ENCODE measurements around the gene KCNIP1. TPM values are rescaled to one million over a fixed set of nuclear protein-coding genes. Genes with fewer than 3 reads are reported as not detected.

The KCNIP1 gene
- total RNA-seq, 1 experiment from 2014 or later, result not detected

DNA sequence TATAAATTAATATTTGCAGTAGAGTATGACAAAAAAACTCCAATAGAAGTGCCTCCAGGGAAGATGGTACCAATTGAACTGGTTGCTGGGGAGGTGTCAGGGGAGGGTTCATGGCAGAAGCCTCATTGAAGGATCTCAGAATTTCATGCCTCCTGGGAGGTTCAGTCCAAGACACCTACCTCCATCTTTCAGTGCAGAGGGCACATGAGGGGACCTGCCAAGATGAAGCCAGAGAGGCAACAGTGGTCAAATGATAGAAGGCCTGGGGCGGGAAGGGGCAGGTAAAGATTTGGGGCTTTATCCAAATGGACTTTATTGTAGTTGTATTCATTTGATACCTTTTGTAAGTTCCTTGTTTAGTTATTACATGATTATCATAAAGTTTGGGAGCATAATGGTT, 25.9 kb upstream of the KCNIP1 start:
- no peak overlapping the region for H3K4me2 ChIP-seq (ENCODE audit: low read length)

DNA sequence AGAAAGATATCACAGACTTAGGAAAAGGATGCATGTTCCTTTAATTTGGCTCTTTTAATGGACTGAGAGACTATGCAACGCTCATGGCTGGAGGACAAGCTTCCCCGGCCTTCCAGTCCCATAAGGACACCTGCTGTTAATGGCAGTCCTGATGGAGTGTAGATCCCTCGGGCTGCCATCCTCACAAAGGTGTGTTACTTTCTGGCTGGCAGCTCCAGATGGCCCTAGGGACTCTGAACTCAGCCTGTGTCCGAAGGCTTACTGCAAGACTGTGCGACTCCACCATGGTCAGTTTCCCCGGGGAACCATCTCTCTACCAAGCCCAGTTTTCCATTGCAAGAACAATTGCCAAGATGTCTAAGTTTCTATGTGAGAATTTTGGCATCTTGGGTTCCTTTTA, 25.5 kb upstream of the KCNIP1 start:
- Histone ChIP-seq H3K27me3 (ENCODE audit: insufficient read depth, low read length) (0 out of 2 replicates have a peak, but pooled peaks cover under 1% of the 10 kb centered on the region), H3K79me2 (ENCODE audit: insufficient read depth, low read length) (no peaks in the 10 kb centered on the region), H3K4me3 (replicated peaks in 1 of 2; ENCODE audit: low read depth in 1 of 2, low read length in 2 of 2) (no peak overlapping the region), H3K9me3 (ENCODE audit: control insufficient read depth in 1 of 2, insufficient read depth in 1 of 2, low read depth in 1 of 2, low read length in 2 of 2) (no peaks in the 10 kb centered on the region), H4K20me1 (ENCODE audit: insufficient read depth) (no peaks in the 10 kb centered on the region), H3K36me3 (ENCODE audit: control insufficient read depth in 1 of 2, insufficient read depth in 2 of 2, low read length in 2 of 2) (no peaks in the 10 kb centered on the region), H3K9ac (ENCODE audit: low read length) (no peak overlapping the region), H3K4me1 (ENCODE audit: control insufficient read depth in 1 of 2, insufficient read depth in 2 of 2, low read length in 2 of 2) (peaks cover 0 to 7% of the 10 kb centered on the region in 2 experiments; a peak in 3 of 4 replicates), H3K27ac (ENCODE audit: low read depth, low read length) (no peak overlapping the region), H3K9me2 (ENCODE audit: insufficient read depth) (no peaks in the 10 kb centered on the region), H2AFZ (ENCODE audit: low read depth, low read length, poor library complexity, severe bottlenecking) (no peak overlapping the region), H3K4me2 (ENCODE audit: low read length) (no peak overlapping the region)
- intact Hi-C loops (cut with micrococcal nuclease), result no loop called here
- DNase-seq (ENCODE audit: low read depth, low spot score) (no peak), ATAC-seq (no peak)
- ChIA-PET POLR2A (no interaction called here), CTCF (no interaction called here), RAD21 (ENCODE audit: low non-redundant PET in 1 of 2, low total read pairs in 2 of 2, uncharacterized antibody in 2 of 2, unreplicated experiment in 2 of 2) (no interaction called here)
- BruUV-seq (replicated peaks), result no TSS peak
- TF ChIP-seq TCF7L2 (IDR thresholded peaks at IDR 0.05; ENCODE audit: borderline replicate concordance, extremely low read depth, insufficient read depth, insufficient read length) (no peak), CEBPB (IDR thresholded peaks at IDR 0.05; ENCODE audit: low read depth) (no peak), EZH2phosphoT487 (IDR thresholded peaks at IDR 0.05; ENCODE audit: borderline replicate concordance) (no peak), ZNF274 (IDR thresholded peaks at IDR 0.05; ENCODE audit: low read depth, low read length) (no peak), ELF1 (IDR thresholded peaks at IDR 0.05; ENCODE audit: borderline replicate concordance, low read depth) (no peak), SRF (IDR thresholded peaks at IDR 0.05; ENCODE audit: low read depth) (no peak), JUND (IDR thresholded peaks at IDR 0.05) (no peak), POLR2AphosphoS5 (IDR thresholded peaks at IDR 0.05; ENCODE audit: low read depth, low read length) (no peak), POLR2A (IDR thresholded peaks at IDR 0.05; ENCODE audit: borderline replicate concordance, extremely low read depth, insufficient read depth, insufficient read length) (no peak)
- TF ChIP-seq, protein P1, sequence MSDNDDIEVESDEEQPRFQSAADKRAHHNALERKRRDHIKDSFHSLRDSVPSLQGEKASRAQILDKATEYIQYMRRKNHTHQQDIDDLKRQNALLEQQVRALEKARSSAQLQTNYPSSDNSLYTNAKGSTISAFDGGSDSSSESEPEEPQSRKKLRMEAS (IDR thresholded peaks at IDR 0.05), result no peak
- TF ChIP-seq, protein P2, sequence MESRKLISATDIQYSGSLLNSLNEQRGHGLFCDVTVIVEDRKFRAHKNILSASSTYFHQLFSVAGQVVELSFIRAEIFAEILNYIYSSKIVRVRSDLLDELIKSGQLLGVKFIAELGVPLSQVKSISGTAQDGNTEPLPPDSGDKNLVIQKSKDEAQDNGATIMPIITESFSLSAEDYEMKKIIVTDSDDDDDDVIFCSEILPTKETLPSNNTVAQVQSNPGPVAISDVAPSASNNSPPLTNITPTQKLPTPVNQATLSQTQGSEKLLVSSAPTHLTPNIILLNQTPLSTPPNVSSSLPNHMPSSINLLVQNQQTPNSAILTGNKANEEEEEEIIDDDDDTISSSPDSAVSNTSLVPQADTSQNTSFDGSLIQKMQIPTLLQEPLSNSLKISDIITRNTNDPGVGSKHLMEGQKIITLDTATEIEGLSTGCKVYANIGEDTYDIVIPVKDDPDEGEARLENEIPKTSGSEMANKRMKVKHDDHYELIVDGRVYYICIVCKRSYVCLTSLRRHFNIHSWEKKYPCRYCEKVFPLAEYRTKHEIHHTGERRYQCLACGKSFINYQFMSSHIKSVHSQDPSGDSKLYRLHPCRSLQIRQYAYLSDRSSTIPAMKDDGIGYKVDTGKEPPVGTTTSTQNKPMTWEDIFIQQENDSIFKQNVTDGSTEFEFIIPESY (IDR thresholded peaks at IDR 0.05; ENCODE audit: extremely low read depth, insufficient replicate concordance, low read length), result no peak

More for the DNA sequence above, 25.9 kb upstream of the KCNIP1 start:
- ChIA-PET RAD21 (ENCODE audit: low non-redundant PET in 1 of 2, low total read pairs in 2 of 2, uncharacterized antibody in 2 of 2, unreplicated experiment in 2 of 2) (no interaction called here), POLR2A (no interaction called here), CTCF (no interaction called here)
- BruUV-seq (replicated peaks), result no TSS peak
- no peak for ATAC-seq
- 0 out of 2 replicates have a peak, but pooled peaks cover 5% of the 10 kb centered on the region for H3K27me3 ChIP-seq (ENCODE audit: insufficient read depth, low read length)
- H3K4me3 ChIP-seq (replicated peaks in 1 of 2; ENCODE audit: low read depth in 1 of 2, low read length in 2 of 2), result no peak overlapping the region
- H3K79me2 ChIP-seq (ENCODE audit: insufficient read depth, low read length), result no peaks in the 10 kb centered on the region
- H3K27ac ChIP-seq (ENCODE audit: low read depth, low read length), result no peak overlapping the region
- H3K9ac ChIP-seq (ENCODE audit: low read length), result no peak overlapping the region
- H2AFZ ChIP-seq (ENCODE audit: low read depth, low read length, poor library complexity, severe bottlenecking), result no peak overlapping the region
- H3K36me3 ChIP-seq (ENCODE audit: control insufficient read depth in 1 of 2, insufficient read depth in 2 of 2, low read length in 2 of 2), result no peaks in the 10 kb centered on the region
- no peak for DNase-seq (ENCODE audit: low read depth, low spot score)
- intact Hi-C loops (cut with micrococcal nuclease), result no loop called here
- H3K9me2 ChIP-seq (ENCODE audit: insufficient read depth), result no peaks in the 10 kb centered on the region
- no peaks in the 10 kb centered on the region for H3K9me3 ChIP-seq (ENCODE audit: control insufficient read depth in 1 of 2, insufficient read depth in 1 of 2, low read depth in 1 of 2, low read length in 2 of 2)
- no peaks in the 10 kb centered on the region for H4K20me1 ChIP-seq (ENCODE audit: insufficient read depth)
- H3K4me1 ChIP-seq (ENCODE audit: control insufficient read depth in 1 of 2, insufficient read depth in 2 of 2, low read length in 2 of 2), result peaks cover 0 to 7% of the 10 kb centered on the region in 2 experiments; a peak in 3 of 4 replicates
- TF ChIP-seq SP1 (IDR thresholded peaks at IDR 0.05; ENCODE audit: low read depth) (no peak), CBX3 (IDR thresholded peaks at IDR 0.05; ENCODE audit: low read depth) (no peak), ZNF274 (IDR thresholded peaks at IDR 0.05; ENCODE audit: low read depth, low read length) (no peak), JUND (IDR thresholded peaks at IDR 0.05) (no peak), CEBPB (IDR thresholded peaks at IDR 0.05; ENCODE audit: low read depth) (no peak), ZFX (IDR thresholded peaks at IDR 0.05) (no peak), EZH2 (IDR thresholded peaks at IDR 0.05) (no peak), EZH2phosphoT487 (IDR thresholded peaks at IDR 0.05; ENCODE audit: borderline replicate concordance) (no peak), RAD21 (IDR thresholded peaks at IDR 0.05; ENCODE audit: low read depth) (no peak), SIN3A (IDR thresholded peaks at IDR 0.05; ENCODE audit: low read depth) (no peak), YY1 (IDR thresholded peaks at IDR 0.05; ENCODE audit: extremely low read depth, insufficient replicate concordance, low read depth, low read length) (no peak)
- TF ChIP-seq, protein P1 (IDR thresholded peaks at IDR 0.05), result no peak
- TF ChIP-seq, protein P2 (IDR thresholded peaks at IDR 0.05; ENCODE audit: extremely low read depth, insufficient replicate concordance, low read length), result no peak
